HepG2 (cell line): ENCODE data around the gene R3HCC1L. TPM values are rescaled to one million over a fixed set of nuclear protein-coding genes. Genes with fewer than 3 reads are reported as not detected.

Source experiments
- ARID4A ChIP-seq: sonication (generic); formaldehyde crosslinking; IDR thresholded peaks from 2 replicates; pipeline ENCODE4 v1.5.0; 2020; ENCODE audit warnings: mild to moderate bottlenecking, missing genetic modification reagents, borderline replicate concordance
- ARNTL ChIP-seq: sonication (generic); formaldehyde crosslinking; IDR thresholded peaks from 2 replicates; pipeline ENCODE4 v1.4.0; 2020; ENCODE audit warnings: mild to moderate bottlenecking, missing genetic modification reagents
- ATF7-NPFF ChIP-seq: sonication (generic); formaldehyde crosslinking; IDR thresholded peaks from 2 replicates; pipeline ENCODE4 v1.8.1; 2023; ENCODE audit warnings: mild to moderate bottlenecking, low read depth, missing genetic modification reagents, moderate library complexity
- CENPX ChIP-seq: sonication (generic); formaldehyde crosslinking; IDR thresholded peaks from 2 replicates; pipeline ENCODE4 v1.9.0; 2021; ENCODE audit warnings: mild to moderate bottlenecking, missing genetic modification reagents, moderate library complexity
- HINFP ChIP-seq: sonication (generic); formaldehyde crosslinking; IDR thresholded peaks from 2 replicates; pipeline ENCODE4 v1.4.0; 2020; ENCODE audit warnings: low read depth, mild to moderate bottlenecking, missing genetic modification reagents
- MXD3 ChIP-seq: IDR thresholded peaks from 2 replicates; pipeline ENCODE4 v1.6.1; 2016; ENCODE audit warnings: mild to moderate bottlenecking, missing biosample characterization, missing genetic modification reagents
- NFATC3 ChIP-seq: sonication (generic); formaldehyde crosslinking; IDR thresholded peaks from 2 replicates; pipeline ENCODE4 v1.5.1; 2020; ENCODE audit warnings: mild to moderate bottlenecking, missing genetic modification reagents
- RFXAP ChIP-seq: sonication (generic); formaldehyde crosslinking; IDR thresholded peaks from 2 replicates; pipeline ENCODE4 v1.4.0; 2020; ENCODE audit warnings: missing genetic modification reagents, borderline replicate concordance
- RORA ChIP-seq: sonication (generic); formaldehyde crosslinking; IDR thresholded peaks from 2 replicates; pipeline ENCODE4 v1.5.0; 2020; ENCODE audit warnings: mild to moderate bottlenecking, missing genetic modification reagents, moderate library complexity
- SIN3B ChIP-seq: fragments of 150-350 bp; IDR thresholded peaks from 2 replicates; pipeline ENCODE4 v1.6.1; 2014; ENCODE audit warnings: low read length
- SMAD3 ChIP-seq: sonication (generic); formaldehyde crosslinking; IDR thresholded peaks from 2 replicates; pipeline ENCODE4 v1.4.0; 2020; ENCODE audit warnings: missing genetic modification reagents
- SNRNP70 ChIP-seq: fragments of 200-400 bp; formaldehyde crosslinking; IDR thresholded peaks from 2 replicates; pipeline ENCODE4 v1.6.1; 2017; ENCODE audit warnings: mild to moderate bottlenecking, low read depth, low read length, moderate library complexity
- U2AF2 ChIP-seq: fragments of 200-400 bp; formaldehyde crosslinking; IDR thresholded peaks from 2 replicates; pipeline ENCODE4 v1.6.1; 2017; ENCODE audit warnings: low read depth, mild to moderate bottlenecking, low read length
- ZIK1 ChIP-seq: sonication (generic); formaldehyde crosslinking; IDR thresholded peaks from 2 replicates; pipeline ENCODE4 v1.5.0; 2020; ENCODE audit warnings: mild to moderate bottlenecking, low read depth, missing genetic modification reagents, borderline replicate concordance
- ZNF232 ChIP-seq: sonication (generic); formaldehyde crosslinking; IDR thresholded peaks from 2 replicates; pipeline ENCODE4 v1.4.0; 2020; ENCODE audit warnings: missing genetic modification reagents, borderline replicate concordance
- ZNF24 ChIP-seq: fragments of 450-650 bp; IDR thresholded peaks from 2 replicates; pipeline ENCODE4 v1.6.1; 2017; ENCODE audit warnings: antibody characterized with exemption, mild to moderate bottlenecking
- ZNF362 ChIP-seq: sonication (generic); formaldehyde crosslinking; IDR thresholded peaks from 2 replicates; pipeline ENCODE4 v1.4.0; 2020; ENCODE audit warnings: missing genetic modification reagents, mild to moderate bottlenecking, borderline replicate concordance
- ZNF431 ChIP-seq: sonication (generic); formaldehyde crosslinking; IDR thresholded peaks from 2 replicates; pipeline ENCODE4 v1.9.0; 2022; ENCODE audit warnings: missing genetic modification reagents, low read depth, mild to moderate bottlenecking, borderline replicate concordance
- ZNF44 ChIP-seq: sonication (generic); formaldehyde crosslinking; IDR thresholded peaks from 2 replicates; pipeline ENCODE4 v1.5.1; 2020; ENCODE audit warnings: mild to moderate bottlenecking, missing genetic modification reagents
- ZNF501 ChIP-seq: sonication (generic); formaldehyde crosslinking; IDR thresholded peaks from 2 replicates; pipeline ENCODE4 v1.5.1; 2020; ENCODE audit warnings: mild to moderate bottlenecking, moderate library complexity, missing genetic modification reagents
- ZNF652 ChIP-seq: IDR thresholded peaks from 2 replicates; pipeline ENCODE4 v1.6.1; 2016; ENCODE audit warnings: low read depth, borderline replicate concordance
- ZNF678 ChIP-seq: sonication (generic); formaldehyde crosslinking; IDR thresholded peaks from 2 replicates; pipeline ENCODE4 v1.4.0; 2020; ENCODE audit warnings: mild to moderate bottlenecking, missing genetic modification reagents
- ZNF792 ChIP-seq: IDR thresholded peaks from 2 replicates; pipeline ENCODE4 v1.6.1; 2016
- ZSCAN29 ChIP-seq: sonication (generic); formaldehyde crosslinking; conservative IDR thresholded peaks from 2 replicates; pipeline ENCODE4 v1.4.0; 2020; ENCODE audit warnings: mild to moderate bottlenecking, missing genetic modification reagents
- polyA plus RNA-seq, 8 experiments: library from polyadenylated mRNA; depleted of rRNA in 3 of 8; stranded (reverse) in 7 of 8; unstranded in 1 of 8; fragments of >200 nt; fragmentation: Illumina TruSeq in 4 of 8; extraction: Trizol in 4 of 8; gene quantifications; 2 replicates each; pipeline versions ENCODE4 v1.2.1 to v1.2.3, GENCODE V29; 2011 to 2016; ENCODE audit warnings: low read depth in 4 of 8, missing spikeins in 1 of 8, mixed read lengths in 1 of 8; ENCODE audit not compliant: insufficient read depth in 1 of 8
- total RNA-seq, 5 experiments: library from RNA; depleted of rRNA; stranded (reverse); fragments of >200 nt; fragmentation: Illumina TruSeq; extraction: Trizol; gene quantifications; 2 replicates each; pipeline ENCODE4 v1.2.3, GENCODE V29; 2016; ENCODE audit warnings: low read depth in 1 of 5

R3HCC1L gene
- total and polyA plus RNA-seq, 2 of the 13 experiments (the other 11 are each of a cell fraction or from before 2014, with no cell fraction given): 6.5 to 12.2 TPM

GRCh38 chr10:98267069-98267893 is 132.8 kb downstream of the R3HCC1L start (continued):
- TF ChIP-seq SIN3B (no peak), ZNF652 (CRISPR knock-in tag) (no peak), ZNF431 (CRISPR knock-in tag) (no peak), SNRNP70 (no peak), U2AF2 (no peak), ZNF792 (CRISPR knock-in tag) (no peak), ZNF678 (CRISPR knock-in tag) (no peak), ZNF232 (CRISPR knock-in tag) (no peak), SMAD3 (CRISPR knock-in tag) (no peak), ZSCAN29 (no peak), RORA (CRISPR knock-in tag) (no peak), ZNF501 (CRISPR knock-in tag) (no peak), ZIK1 (CRISPR knock-in tag) (no peak), HINFP (CRISPR knock-in tag) (no peak), RFXAP (no peak), ZNF44 (CRISPR knock-in tag) (peak; percentile 64; the same call in 1 of the 2 replicates), ARID4A (no peak; the same call in 1 of the 2 replicates), ZNF362 (CRISPR knock-in tag) (0 out of 2 replicates have a peak, but pooled peaks have one; percentile 13), CENPX (no peak), ARNTL (CRISPR knock-in tag) (0 out of 2 replicates have a peak, but pooled peaks have one; percentile 43), ATF7-NPFF (CRISPR knock-in tag) (no peak), NFATC3 (CRISPR knock-in tag) (0 out of 2 replicates have a peak, but pooled peaks have one; percentile 76), ZNF24 (no peak), MXD3 (CRISPR knock-in tag) (no peak)
